ENCODE results near the gene PPP6R2. TPM values are rescaled to one million over a fixed set of nuclear protein-coding genes. Genes with fewer than 3 reads are reported as not detected.
"Not testable (repeated sequence)": the region's sequence is repeated elsewhere in the genome, so short reads cannot be mapped to it uniquely, and the experiment has no call there.

The PPP6R2 gene
- total and polyA plus RNA-seq, 2 donors (not counting 1 experiment from before 2014, with no cell fraction given): 19.7 to 44.4 TPM

DNA sequence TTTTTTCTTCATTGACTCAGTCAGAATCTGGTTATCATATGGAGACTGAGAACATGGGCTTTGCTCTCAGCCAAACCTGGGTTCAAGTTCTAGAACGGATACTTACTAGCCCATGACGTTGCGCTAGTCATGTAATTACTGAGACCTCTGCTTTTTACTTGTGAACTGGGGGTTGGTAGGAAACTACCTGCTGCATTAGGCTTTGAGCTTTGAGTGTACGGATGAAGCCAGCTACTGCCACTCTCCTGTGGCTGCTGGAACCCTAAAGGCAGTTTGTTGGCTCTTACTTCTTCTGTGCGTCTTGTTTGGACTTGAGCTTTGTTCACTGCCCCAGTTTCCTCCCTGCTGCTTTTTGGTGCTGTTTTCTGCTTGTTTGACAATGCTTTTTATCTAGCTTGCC, 18.1 kb downstream of the PPP6R2 start:
- no peaks in the 10 kb centered on the region for H3K9me3 ChIP-seq (ENCODE audit: control insufficient read depth, insufficient read depth, low read depth, low read length)
- H3K36me3 ChIP-seq (ENCODE audit: control insufficient read depth, insufficient read depth, low read length): no peaks in the 10 kb centered on the region
- no peaks in the 10 kb centered on the region for H4K20me1 ChIP-seq (ENCODE audit: control insufficient read depth, extremely low read depth, insufficient read depth, low read length)
- H3K9ac ChIP-seq (ENCODE audit: insufficient read depth, low read length): no peak overlapping the region
- H2AFZ ChIP-seq (ENCODE audit: low read length): no peak overlapping the region
- H3K27ac ChIP-seq (ENCODE audit: insufficient read depth, low read length): no peak overlapping the region
- H3K4me3 ChIP-seq (replicated peaks in 1 of 4; ENCODE audit: control extremely low read depth in 1 of 4, insufficient read depth in 1 of 4, low read depth in 3 of 4, low read length in 4 of 4): no peak overlapping the region
- no peak for DNase-seq (ENCODE audit: low read depth in 2 of 2)
- TF ChIP-seq, protein P1, sequence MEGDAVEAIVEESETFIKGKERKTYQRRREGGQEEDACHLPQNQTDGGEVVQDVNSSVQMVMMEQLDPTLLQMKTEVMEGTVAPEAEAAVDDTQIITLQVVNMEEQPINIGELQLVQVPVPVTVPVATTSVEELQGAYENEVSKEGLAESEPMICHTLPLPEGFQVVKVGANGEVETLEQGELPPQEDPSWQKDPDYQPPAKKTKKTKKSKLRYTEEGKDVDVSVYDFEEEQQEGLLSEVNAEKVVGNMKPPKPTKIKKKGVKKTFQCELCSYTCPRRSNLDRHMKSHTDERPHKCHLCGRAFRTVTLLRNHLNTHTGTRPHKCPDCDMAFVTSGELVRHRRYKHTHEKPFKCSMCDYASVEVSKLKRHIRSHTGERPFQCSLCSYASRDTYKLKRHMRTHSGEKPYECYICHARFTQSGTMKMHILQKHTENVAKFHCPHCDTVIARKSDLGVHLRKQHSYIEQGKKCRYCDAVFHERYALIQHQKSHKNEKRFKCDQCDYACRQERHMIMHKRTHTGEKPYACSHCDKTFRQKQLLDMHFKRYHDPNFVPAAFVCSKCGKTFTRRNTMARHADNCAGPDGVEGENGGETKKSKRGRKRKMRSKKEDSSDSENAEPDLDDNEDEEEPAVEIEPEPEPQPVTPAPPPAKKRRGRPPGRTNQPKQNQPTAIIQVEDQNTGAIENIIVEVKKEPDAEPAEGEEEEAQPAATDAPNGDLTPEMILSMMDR (conservative IDR thresholded peaks at IDR 0.05 in 1 of 2, IDR thresholded peaks at IDR 0.05 in 1 of 2; ENCODE audit: low read depth in 1 of 2, low read length in 2 of 2): no peak
- no peak for TF ChIP-seq EZH2 (IDR thresholded peaks at IDR 0.05; ENCODE audit: low read length, missing control alignments)
- no peaks in the 10 kb centered on the region for H3K27me3 ChIP-seq (ENCODE audit: control insufficient read depth, insufficient read depth, low read length)
- H3K4me1 ChIP-seq (ENCODE audit: control insufficient read depth, extremely low read depth, insufficient read depth, low read length): no peaks in the 10 kb centered on the region
- H3K4me2 ChIP-seq (ENCODE audit: extremely low read depth, insufficient read depth, low read length): no peak overlapping the region
- H3K79me2 ChIP-seq (ENCODE audit: control insufficient read depth, insufficient read depth, low read length): peaks cover 60% of the 10 kb centered on the region

DNA sequence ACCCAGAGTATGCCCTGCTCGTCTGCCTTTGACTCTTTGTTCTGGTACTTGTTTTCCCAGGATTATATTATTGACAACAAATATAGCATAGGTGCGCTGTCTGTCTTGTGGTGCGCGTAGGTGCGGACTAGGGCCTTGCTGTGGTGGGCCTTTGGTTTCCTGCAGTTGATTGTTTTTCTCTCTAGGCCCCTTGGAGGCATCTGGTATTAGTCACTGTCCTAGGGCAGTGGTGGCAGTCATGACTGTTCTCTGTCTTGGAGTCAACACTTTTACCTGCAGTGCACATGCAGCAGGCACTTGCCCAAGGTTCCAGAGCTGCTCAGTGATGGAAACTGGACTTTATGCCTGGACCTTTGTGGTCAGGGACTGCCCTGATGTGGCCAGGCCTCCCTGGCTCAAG, 18.6 kb downstream of the PPP6R2 start:
- peaks cover 63% of the 10 kb centered on the region for H3K79me2 ChIP-seq (ENCODE audit: control insufficient read depth, insufficient read depth, low read length)
- no peak overlapping the region for H3K9ac ChIP-seq (ENCODE audit: insufficient read depth, low read length)
- H4K20me1 ChIP-seq (ENCODE audit: control insufficient read depth, extremely low read depth, insufficient read depth, low read length): no peaks in the 10 kb centered on the region
- H3K27me3 ChIP-seq (ENCODE audit: control insufficient read depth, insufficient read depth, low read length): no peaks in the 10 kb centered on the region
- H2AFZ ChIP-seq (ENCODE audit: low read length): no peak overlapping the region
- DNase-seq (ENCODE audit: low read depth in 2 of 2): no peak
- no peaks in the 10 kb centered on the region for H3K9me3 ChIP-seq (ENCODE audit: control insufficient read depth, insufficient read depth, low read depth, low read length)
- H3K36me3 ChIP-seq (ENCODE audit: control insufficient read depth, insufficient read depth, low read length): no peaks in the 10 kb centered on the region
- no peaks in the 10 kb centered on the region for H3K4me1 ChIP-seq (ENCODE audit: control insufficient read depth, extremely low read depth, insufficient read depth, low read length)
- no peak overlapping the region for H3K27ac ChIP-seq (ENCODE audit: insufficient read depth, low read length)
- no peak overlapping the region for H3K4me2 ChIP-seq (ENCODE audit: extremely low read depth, insufficient read depth, low read length)
- H3K4me3 ChIP-seq (replicated peaks in 1 of 4; ENCODE audit: control extremely low read depth in 1 of 4, insufficient read depth in 1 of 4, low read depth in 3 of 4, low read length in 4 of 4): no peak overlapping the region
- TF ChIP-seq, protein P1 (conservative IDR thresholded peaks at IDR 0.05 in 1 of 2, IDR thresholded peaks at IDR 0.05 in 1 of 2; ENCODE audit: low read depth in 1 of 2, low read length in 2 of 2): no peak
- no peak for TF ChIP-seq EZH2 (IDR thresholded peaks at IDR 0.05; ENCODE audit: low read length, missing control alignments)

DNA sequence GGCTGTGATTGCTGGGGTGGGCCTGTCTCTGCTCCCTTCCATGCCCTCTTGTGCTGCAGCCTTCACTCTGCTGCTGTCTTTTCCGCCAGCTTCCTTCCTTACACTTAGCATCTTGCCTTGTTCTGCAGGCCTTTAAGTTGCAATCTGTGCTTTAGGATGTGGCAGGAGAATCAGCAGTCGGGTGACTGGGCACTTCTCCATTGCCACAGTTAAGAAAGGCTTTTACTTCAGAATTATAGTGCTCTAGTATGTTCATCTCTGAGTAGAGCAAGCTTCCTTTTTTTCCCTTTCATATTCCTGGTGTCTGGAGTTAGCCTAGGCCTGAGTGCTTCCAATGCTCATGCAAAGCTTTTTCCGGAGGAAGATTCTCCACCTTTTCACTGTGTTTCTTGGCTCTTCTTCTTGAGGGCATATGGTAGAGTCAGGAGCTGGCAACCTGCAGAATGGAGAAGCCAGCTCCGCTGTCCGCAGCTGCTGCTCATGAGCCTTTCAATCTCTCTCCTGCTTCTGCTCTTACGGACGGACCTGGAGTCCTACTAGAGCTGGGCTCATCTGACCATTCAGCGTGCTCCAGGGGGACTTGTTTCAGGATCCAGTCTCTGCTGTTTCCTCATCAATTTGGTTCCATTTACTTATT, 20.2 kb downstream of the PPP6R2 start:
- TF ChIP-seq EZH2 (IDR thresholded peaks at IDR 0.05; ENCODE audit: low read length, missing control alignments): no peak
- TF ChIP-seq, protein P1 (conservative IDR thresholded peaks at IDR 0.05 in 1 of 2, IDR thresholded peaks at IDR 0.05 in 1 of 2; ENCODE audit: low read depth in 1 of 2, low read length in 2 of 2): no peak
- no peaks in the 10 kb centered on the region for H3K9me3 ChIP-seq (ENCODE audit: control insufficient read depth, insufficient read depth, low read depth, low read length)
- H3K27ac ChIP-seq (ENCODE audit: insufficient read depth, low read length): no peak overlapping the region
- H3K4me2 ChIP-seq (ENCODE audit: extremely low read depth, insufficient read depth, low read length): no peak overlapping the region
- no peaks in the 10 kb centered on the region for H4K20me1 ChIP-seq (ENCODE audit: control insufficient read depth, extremely low read depth, insufficient read depth, low read length)
- no peaks in the 10 kb centered on the region for H3K4me1 ChIP-seq (ENCODE audit: control insufficient read depth, extremely low read depth, insufficient read depth, low read length)
- DNase-seq (ENCODE audit: low read depth in 2 of 2): no peak
- H3K79me2 ChIP-seq (ENCODE audit: control insufficient read depth, insufficient read depth, low read length): peaks cover 68% of the 10 kb centered on the region
- H3K9ac ChIP-seq (ENCODE audit: insufficient read depth, low read length): no peak overlapping the region
- no peaks in the 10 kb centered on the region for H3K27me3 ChIP-seq (ENCODE audit: control insufficient read depth, insufficient read depth, low read length)
- H3K4me3 ChIP-seq (replicated peaks in 1 of 4; ENCODE audit: control extremely low read depth in 1 of 4, insufficient read depth in 1 of 4, low read depth in 3 of 4, low read length in 4 of 4): no peak overlapping the region
- H2AFZ ChIP-seq (ENCODE audit: low read length): no peak overlapping the region
- H3K36me3 ChIP-seq (ENCODE audit: control insufficient read depth, insufficient read depth, low read length): peaks cover 2% of the 10 kb centered on the region

DNA sequence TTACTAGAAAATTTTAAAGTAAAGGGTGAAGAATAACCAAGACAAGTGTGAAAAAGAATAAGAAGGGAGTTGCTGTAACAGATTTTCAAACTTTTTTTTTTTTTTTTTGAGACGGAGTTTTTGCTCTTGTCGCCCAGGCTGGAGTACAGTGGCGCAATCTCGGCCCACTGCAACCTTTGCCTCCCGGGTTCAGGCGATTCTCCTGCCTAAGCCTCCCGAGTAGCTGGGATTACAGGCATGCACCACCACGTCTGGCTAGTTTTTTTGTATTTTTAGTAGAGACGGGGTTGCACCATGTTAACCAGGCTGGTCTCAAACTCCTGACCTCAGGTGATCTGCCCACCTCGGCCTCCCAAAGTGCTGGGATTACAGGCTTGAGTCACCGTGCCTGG, 20.7 kb downstream of the PPP6R2 start:
- H3K4me2 ChIP-seq (ENCODE audit: extremely low read depth, insufficient read depth, low read length); H2AFZ ChIP-seq (ENCODE audit: low read length); H3K4me1 ChIP-seq (ENCODE audit: control insufficient read depth, extremely low read depth, insufficient read depth, low read length); H3K27ac ChIP-seq (ENCODE audit: insufficient read depth, low read length); H3K4me3 ChIP-seq (replicated peaks in 1 of 4; ENCODE audit: control extremely low read depth in 1 of 4, insufficient read depth in 1 of 4, low read depth in 3 of 4, low read length in 4 of 4); H3K9ac ChIP-seq (ENCODE audit: insufficient read depth, low read length); H3K36me3 ChIP-seq (ENCODE audit: control insufficient read depth, insufficient read depth, low read length); H3K9me3 ChIP-seq (ENCODE audit: control insufficient read depth, insufficient read depth, low read depth, low read length); H4K20me1 ChIP-seq (ENCODE audit: control insufficient read depth, extremely low read depth, insufficient read depth, low read length); DNase-seq (ENCODE audit: low read depth in 2 of 2); H3K27me3 ChIP-seq (ENCODE audit: control insufficient read depth, insufficient read depth, low read length): not testable (repeated sequence)
- H3K79me2 ChIP-seq (ENCODE audit: control insufficient read depth, insufficient read depth, low read length): peaks cover 67% of the 10 kb centered on the region
